HG03060 (cell line): Measurements from ENCODE around the gene MAPK9.

Experiments used
- ATAC-seq: cut with Tn5 transposase; IDR thresholded peaks from one replicate; pipeline ENCODE4 v1.9.1; 2021; ENCODE audit warnings: low read depth, moderate number of reproducible peaks; ENCODE audit not compliant: unreplicated experiment

The MAPK9 gene

GRCh38 chr5:180297587-180298282 is 5.9 kb upstream of the MAPK9 start:
- ATAC-seq, result no peak

GRCh38 chr5:180296771-180297170 is 4.9 kb upstream of the MAPK9 start:
- no peak for ATAC-seq

- ATAC-seq, result no peak
Observed at GRCh38 chr5:180294913-180295555, 3.2 kb upstream of the MAPK9 start.

GRCh38 chr5:180294411-180294810 is 2.5 kb upstream of the MAPK9 start:
- no peak for ATAC-seq

GRCh38 chr5:180291234-180291940 is 496 bp downstream of the MAPK9 start:
- ATAC-seq, result peak; percentile 4

GRCh38 chr5:180290568-180291233 is 1.2 kb downstream of the MAPK9 start:
- ATAC-seq, result no peak

- no peak for ATAC-seq
Observed at GRCh38 chr5:180289966-180290365, 1.9 kb downstream of the MAPK9 start.

GRCh38 chr5:180289433-180289832 is 2.5 kb downstream of the MAPK9 start:
- ATAC-seq, result no peak

GRCh38 chr5:180287868-180288267 is 4.0 kb downstream of the MAPK9 start:
- ATAC-seq, result no peak

GRCh38 chr5:180287404-180287803 is 4.5 kb downstream of the MAPK9 start:
- ATAC-seq, result no peak

GRCh38 chr5:180284149-180284548 is 7.7 kb downstream of the MAPK9 start:
- no peak for ATAC-seq

GRCh38 chr5:180283026-180283615 is 8.8 kb downstream of the MAPK9 start:
- no peak for ATAC-seq

- no peak for ATAC-seq
Observed at GRCh38 chr5:180282281-180282680, 9.6 kb downstream of the MAPK9 start.

GRCh38 chr5:180281706-180282105 is 10.2 kb downstream of the MAPK9 start:
- no peak for ATAC-seq

- ATAC-seq, result no peak
Observed at GRCh38 chr5:180274695-180275094, 17.2 kb downstream of the MAPK9 start.

- no peak for ATAC-seq
Observed at GRCh38 chr5:180271221-180271620, 20.7 kb downstream of the MAPK9 start.

GRCh38 chr5:180259260-180259611 is 32.6 kb downstream of the MAPK9 start:
- ATAC-seq, result no peak

GRCh38 chr5:180253036-180253824 is 38.7 kb downstream of the MAPK9 start:
- ATAC-seq, result no peak

- ATAC-seq, result no peak
Observed at GRCh38 chr5:180251887-180252286, 40.0 kb downstream of the MAPK9 start.

- no peak for ATAC-seq
Observed at GRCh38 chr5:180251141-180251540, 40.7 kb downstream of the MAPK9 start.
